SU-DHL-6 (cell line): Measurements from ENCODE around the gene TMEM213.

Experiments
- H2AFZ ChIP-seq: fragments of 200-600 bp; sonication (generic); 2 replicates; pipeline ENCODE4 v1.6.1; 2014; ENCODE audit warnings: low read depth, mild to moderate bottlenecking, moderate library complexity, mixed read lengths, antibody characterized with exemption, low read length; ENCODE audit not compliant: severe bottlenecking
- H3F3A ChIP-seq: fragments of 200-600 bp; shearing (Covaris generic); 2 replicates; pipeline ENCODE4 v1.6.0; 2016; ENCODE audit warnings: antibody characterized with exemption, mild to moderate bottlenecking; ENCODE audit not compliant: insufficient read depth
- H3K27ac ChIP-seq: fragments of 200-600 bp; sonication (generic); 2 replicates; pipeline ENCODE4 v1.5.1; 2016; ENCODE audit warnings: low read depth, mild to moderate bottlenecking, low read length, moderate library complexity, mixed read lengths
- H3K27me3 ChIP-seq: fragments of 200-600 bp; sonication (generic), shearing (Covaris generic); 2 replicates; pipeline ENCODE4 v1.6.0; 2014; ENCODE audit warnings: mild to moderate bottlenecking, low read length
- H3K36me3 ChIP-seq: fragments of 200-600 bp; sonication (generic); 2 replicates; pipeline ENCODE4 v1.6.1; 2014; ENCODE audit warnings: mild to moderate bottlenecking, low read length, mixed read lengths
- H3K4me2 ChIP-seq: fragments of 300-600, 200-600 bp; shearing (Covaris generic), sonication (generic); 2 replicates; pipeline ENCODE4 v1.6.0; 2014; ENCODE audit warnings: low read length, low read depth, mild to moderate bottlenecking; ENCODE audit not compliant: poor library complexity, severe bottlenecking
- H3K4me3 ChIP-seq: fragments of 200-600 bp; sonication (generic); 2 replicates; pipeline ENCODE4 v1.5.1; 2014; ENCODE audit warnings: antibody characterized with exemption, low read length, mild to moderate bottlenecking, mixed read lengths; ENCODE audit not compliant: insufficient read depth, poor library complexity, severe bottlenecking
- H3K79me2 ChIP-seq: fragments of 200-600 bp; sonication (generic); 2 replicates; pipeline ENCODE4 v1.6.1; 2014; ENCODE audit warnings: mild to moderate bottlenecking, low read length, moderate library complexity; ENCODE audit not compliant: insufficient read depth
- H3K9ac ChIP-seq: fragments of 200-600 bp; sonication (generic); 2 replicates; pipeline ENCODE4 v1.7.0; 2014; ENCODE audit warnings: mild to moderate bottlenecking, low read length
- H3K9me2 ChIP-seq: fragments of 200-600 bp; sonication (generic); replicated peaks from 2 replicates; pipeline ENCODE4 v1.6.1; 2014; ENCODE audit warnings: low read length; ENCODE audit not compliant: insufficient read depth
- H3K9me3 ChIP-seq: fragments of 200-600 bp; sonication (generic); 2 replicates; pipeline ENCODE4 v1.6.1; 2014; ENCODE audit warnings: low read length, mixed read lengths; ENCODE audit not compliant: insufficient read depth
- H4K20me1 ChIP-seq: fragments of 200-600 bp; sonication (generic); 2 replicates; pipeline ENCODE4 v1.6.1; 2014; ENCODE audit warnings: low read depth, mild to moderate bottlenecking, antibody characterized with exemption, low read length, moderate library complexity, mixed read lengths
- EZH2phosphoT487 ChIP-seq: fragments of 200-600 bp; sonication (generic), shearing (Covaris generic); conservative IDR thresholded peaks from 2 replicates; pipeline ENCODE4 v1.6.1; 2018; ENCODE audit warnings: mild to moderate bottlenecking, antibody characterized with exemption, low read length, moderate library complexity, mixed read lengths
- TF ChIP-seq, protein P1 (sequence below): fragments of 200-600 bp; sonication (generic); IDR thresholded peaks from one replicate; pipeline ENCODE4 v1.5.1; 2017; ENCODE audit warnings: antibody characterized with exemption, mild to moderate bottlenecking, low read length, moderate library complexity; ENCODE audit not compliant: insufficient read depth, poor library complexity, severe bottlenecking

TMEM213 gene

GRCh38 chr7:138776166-138776833 lies 21.5 kb upstream of the TMEM213 start:
- TF ChIP-seq, protein P1, sequence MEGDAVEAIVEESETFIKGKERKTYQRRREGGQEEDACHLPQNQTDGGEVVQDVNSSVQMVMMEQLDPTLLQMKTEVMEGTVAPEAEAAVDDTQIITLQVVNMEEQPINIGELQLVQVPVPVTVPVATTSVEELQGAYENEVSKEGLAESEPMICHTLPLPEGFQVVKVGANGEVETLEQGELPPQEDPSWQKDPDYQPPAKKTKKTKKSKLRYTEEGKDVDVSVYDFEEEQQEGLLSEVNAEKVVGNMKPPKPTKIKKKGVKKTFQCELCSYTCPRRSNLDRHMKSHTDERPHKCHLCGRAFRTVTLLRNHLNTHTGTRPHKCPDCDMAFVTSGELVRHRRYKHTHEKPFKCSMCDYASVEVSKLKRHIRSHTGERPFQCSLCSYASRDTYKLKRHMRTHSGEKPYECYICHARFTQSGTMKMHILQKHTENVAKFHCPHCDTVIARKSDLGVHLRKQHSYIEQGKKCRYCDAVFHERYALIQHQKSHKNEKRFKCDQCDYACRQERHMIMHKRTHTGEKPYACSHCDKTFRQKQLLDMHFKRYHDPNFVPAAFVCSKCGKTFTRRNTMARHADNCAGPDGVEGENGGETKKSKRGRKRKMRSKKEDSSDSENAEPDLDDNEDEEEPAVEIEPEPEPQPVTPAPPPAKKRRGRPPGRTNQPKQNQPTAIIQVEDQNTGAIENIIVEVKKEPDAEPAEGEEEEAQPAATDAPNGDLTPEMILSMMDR, result no peak
- TF ChIP-seq EZH2phosphoT487, result no peak
- Histone ChIP-seq H3K79me2 (no peaks in the 10 kb centered on the region), H3K27ac (no peak overlapping the region)

GRCh38 chr7:138781004-138781403 lies 16.8 kb upstream of the TMEM213 start:
- TF ChIP-seq EZH2phosphoT487, result no peak
- TF ChIP-seq, protein P1, result no peak
- no peak overlapping the region for H3K4me3 ChIP-seq
- H3K9ac ChIP-seq, result no peak overlapping the region
- H3K4me2 ChIP-seq, result no peak overlapping the region
- no peak overlapping the region for H3K27ac ChIP-seq
- no peaks in the 10 kb centered on the region for H3K9me2 ChIP-seq
- no peaks in the 10 kb centered on the region for H3F3A ChIP-seq
- no peak overlapping the region for H2AFZ ChIP-seq
- no peaks in the 10 kb centered on the region for H3K36me3 ChIP-seq
- H4K20me1 ChIP-seq, result no peaks in the 10 kb centered on the region
- H3K9me3 ChIP-seq, result no peaks in the 10 kb centered on the region
- no peaks in the 10 kb centered on the region for H3K79me2 ChIP-seq
- no peaks in the 10 kb centered on the region for H3K27me3 ChIP-seq

More at GRCh38 chr7:138776166-138776833, 21.5 kb upstream of the TMEM213 start:
- Histone ChIP-seq H3K4me3 (no peak overlapping the region), H3K36me3 (no peaks in the 10 kb centered on the region), H2AFZ (no peak overlapping the region), H3K27me3 (no peaks in the 10 kb centered on the region), H3K9me3 (no peaks in the 10 kb centered on the region), H4K20me1 (no peaks in the 10 kb centered on the region), H3K9me2 (no peaks in the 10 kb centered on the region), H3K4me2 (no peak overlapping the region), H3K9ac (no peak overlapping the region), H3F3A (no peaks in the 10 kb centered on the region)

DNA sequence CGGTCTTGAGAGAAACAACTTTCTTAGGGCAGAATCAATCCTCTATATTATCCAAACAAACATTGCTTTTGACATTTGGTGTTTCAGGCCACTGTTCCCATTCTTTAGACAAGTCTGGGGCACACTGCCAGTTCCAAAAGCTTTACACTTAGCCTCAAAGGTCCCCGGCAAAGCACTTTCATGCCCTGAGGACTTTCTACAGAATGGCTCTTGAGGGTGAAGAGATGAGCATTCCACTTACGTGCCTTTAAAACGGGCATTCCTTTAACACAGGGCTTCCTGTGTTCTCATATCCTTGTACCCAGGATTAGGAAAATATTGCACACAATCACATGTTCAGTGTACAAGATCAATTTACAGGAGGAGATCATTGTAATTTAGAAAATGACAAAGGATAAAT lies 13.1 kb upstream of the TMEM213 start:
- H3K36me3 ChIP-seq, result no peaks in the 10 kb centered on the region
- no peak overlapping the region for H3K27ac ChIP-seq
- no peaks in the 10 kb centered on the region for H3K9me2 ChIP-seq
- H4K20me1 ChIP-seq, result no peaks in the 10 kb centered on the region
- H2AFZ ChIP-seq, result no peak overlapping the region
- 0 out of 2 replicates have a peak, but pooled peaks cover 4% of the 10 kb centered on the region for H3K9me3 ChIP-seq
- TF ChIP-seq EZH2phosphoT487, result no peak
- TF ChIP-seq, protein P1, result no peak
- H3K79me2 ChIP-seq, result no peaks in the 10 kb centered on the region
- H3F3A ChIP-seq, result no peaks in the 10 kb centered on the region
- no peaks in the 10 kb centered on the region for H3K27me3 ChIP-seq
- no peak overlapping the region for H3K4me2 ChIP-seq
- no peak overlapping the region for H3K4me3 ChIP-seq
- H3K9ac ChIP-seq, result no peak overlapping the region
